Measurements from ENCODE around the gene EDC4. TPM values are rescaled to one million over a fixed set of nuclear protein-coding genes. Genes with fewer than 3 reads are reported as not detected.

Gene EDC4
- total RNA-seq, 1 experiment from 2014 or later, result 76.1 TPM

DNA sequence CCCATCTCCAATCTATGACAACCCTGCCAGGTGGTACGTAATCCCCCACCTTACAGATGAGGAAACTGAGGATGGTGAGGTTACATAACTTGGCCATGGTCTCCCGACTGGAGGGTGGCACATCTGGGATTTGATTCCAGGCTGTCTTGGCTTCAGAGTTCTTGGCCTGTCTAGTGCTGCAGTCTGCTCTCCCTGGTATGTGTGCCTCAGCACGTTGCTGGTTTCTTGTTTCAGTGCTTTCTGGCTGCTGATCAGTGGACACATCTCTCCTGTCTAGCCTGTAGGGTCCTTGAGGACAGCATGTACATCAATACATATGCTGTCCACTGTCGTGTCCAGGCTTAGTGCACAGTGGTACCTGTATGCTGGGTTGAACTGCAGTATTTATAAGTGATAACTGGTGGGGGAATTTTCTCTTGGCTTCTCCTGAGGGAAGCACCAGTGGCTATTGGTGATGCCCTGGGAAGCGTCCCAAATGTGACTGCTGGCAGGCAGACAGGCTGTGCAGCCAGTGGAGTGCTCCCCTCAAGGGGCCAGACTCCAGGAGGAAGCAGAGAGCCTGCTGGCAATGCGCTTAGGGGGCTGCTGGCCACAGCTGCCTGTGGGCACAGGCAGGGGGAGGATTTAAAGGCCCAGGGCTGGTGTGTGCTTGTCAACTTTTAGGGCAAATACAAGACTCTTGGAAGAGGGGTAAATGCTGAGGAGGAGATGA, 44.4 kb downstream of the EDC4 start:
- H3K9me3 ChIP-seq (replicated peaks), result no peaks in the 10 kb centered on the region
- H3K27me3 ChIP-seq (replicated peaks), result no peaks in the 10 kb centered on the region
- H3K36me3 ChIP-seq, result peaks cover 22% of the 10 kb centered on the region
- peaks cover 13% of the 10 kb centered on the region for H3K4me1 ChIP-seq (replicated peaks)
- DNase-seq (ENCODE audit: low read depth in 1 of 2, low spot score in 2 of 2), result no peak
- H3K4me3 ChIP-seq, result no peak overlapping the region
- no peak overlapping the region for H3K27ac ChIP-seq

DNA sequence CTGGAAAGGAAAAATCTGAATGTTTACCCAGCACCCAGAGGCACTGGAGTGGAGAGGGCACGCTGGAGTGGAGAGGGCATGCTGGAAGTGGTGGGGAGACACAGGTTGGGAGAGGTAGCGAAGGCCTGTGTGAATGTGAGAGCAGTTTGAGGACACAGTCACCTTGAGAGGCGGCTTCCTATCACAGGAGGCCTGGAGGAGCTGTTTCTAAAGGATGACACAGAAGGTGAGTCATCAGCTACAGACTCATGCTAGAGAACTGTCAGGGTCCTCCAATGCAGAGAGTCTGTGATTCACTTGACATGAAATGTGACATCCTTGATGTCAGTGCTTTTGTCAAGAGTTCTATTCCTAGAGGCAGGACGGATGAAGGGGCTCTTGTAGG, 45.0 kb downstream of the EDC4 start:
- no peaks in the 10 kb centered on the region for H3K27me3 ChIP-seq (replicated peaks)
- H3K27ac ChIP-seq, result no peak overlapping the region
- no peak overlapping the region for H3K4me3 ChIP-seq
- peak; percentile 46 to 67 for DNase-seq (ENCODE audit: low read depth in 1 of 2, low spot score in 2 of 2)
- no peaks in the 10 kb centered on the region for H3K9me3 ChIP-seq (replicated peaks)
- H3K36me3 ChIP-seq, result peaks cover 22% of the 10 kb centered on the region
- H3K4me1 ChIP-seq (replicated peaks), result peaks cover 13% of the 10 kb centered on the region

DNA sequence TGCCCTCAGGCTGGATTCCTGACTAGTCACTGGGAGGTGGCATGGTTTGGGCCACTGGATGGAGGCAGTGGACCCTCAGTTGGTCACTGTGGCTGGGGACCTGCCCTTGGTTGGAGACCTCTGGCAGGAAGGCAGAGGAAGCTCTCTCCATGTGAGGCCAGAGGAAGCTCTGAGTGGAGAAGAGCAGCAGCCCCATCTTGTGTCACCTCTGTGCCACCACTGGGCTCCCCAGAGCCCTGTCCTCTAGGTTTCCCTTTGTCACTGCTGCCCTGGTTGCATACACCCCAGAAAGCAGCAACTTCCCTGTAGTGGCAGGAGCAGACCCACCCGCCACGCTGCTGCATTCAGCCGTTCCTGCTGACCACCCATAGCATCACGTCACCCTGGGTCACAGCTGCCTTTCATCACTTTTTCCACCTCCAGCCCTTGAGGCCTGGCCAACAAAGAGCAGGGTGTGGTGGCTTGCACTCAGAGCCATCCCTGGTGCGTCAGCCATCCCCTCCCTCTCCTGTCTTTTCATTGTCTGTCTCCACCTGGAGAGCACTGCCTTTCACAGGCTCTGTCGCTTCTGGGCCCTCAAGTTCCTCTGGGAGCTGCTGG, 46.9 kb downstream of the EDC4 start:
- Histone ChIP-seq H3K9me3 (replicated peaks) (no peaks in the 10 kb centered on the region), H3K4me3 (no peak overlapping the region), H3K27ac (no peak overlapping the region), H3K4me1 (replicated peaks) (peaks cover 13% of the 10 kb centered on the region), H3K36me3 (peaks cover 32% of the 10 kb centered on the region), H3K27me3 (replicated peaks) (no peaks in the 10 kb centered on the region)
- DNase-seq (ENCODE audit: low read depth in 1 of 2, low spot score in 2 of 2), result no peak

DNA sequence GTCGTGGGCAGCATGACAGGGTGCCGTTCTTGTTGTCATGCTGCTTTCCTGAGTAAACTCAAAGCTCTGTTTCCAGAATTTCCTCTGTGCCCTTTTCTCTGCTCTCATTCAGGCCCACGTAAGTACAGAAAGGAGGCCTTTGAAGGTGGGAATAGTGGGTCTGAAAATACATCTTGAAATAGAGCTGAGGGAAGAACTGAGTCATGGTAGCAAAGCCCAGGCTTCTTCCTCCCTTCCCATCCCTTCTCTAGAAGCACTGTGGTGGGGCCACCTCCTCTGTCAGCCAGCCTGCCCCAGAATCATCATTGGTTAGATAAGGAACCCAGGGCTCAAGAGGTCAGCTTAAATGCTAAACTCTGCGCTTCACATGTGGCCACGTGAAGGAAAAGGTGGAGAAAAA, 49.4 kb downstream of the EDC4 start:
- no peak for DNase-seq (ENCODE audit: low read depth in 1 of 2, low spot score in 2 of 2)
- Histone ChIP-seq H3K9me3 (replicated peaks) (no peaks in the 10 kb centered on the region), H3K4me1 (replicated peaks) (peaks cover 11% of the 10 kb centered on the region), H3K36me3 (peaks cover 24% of the 10 kb centered on the region), H3K4me3 (no peak overlapping the region), H3K27me3 (replicated peaks) (no peaks in the 10 kb centered on the region), H3K27ac (no peak overlapping the region)

DNA sequence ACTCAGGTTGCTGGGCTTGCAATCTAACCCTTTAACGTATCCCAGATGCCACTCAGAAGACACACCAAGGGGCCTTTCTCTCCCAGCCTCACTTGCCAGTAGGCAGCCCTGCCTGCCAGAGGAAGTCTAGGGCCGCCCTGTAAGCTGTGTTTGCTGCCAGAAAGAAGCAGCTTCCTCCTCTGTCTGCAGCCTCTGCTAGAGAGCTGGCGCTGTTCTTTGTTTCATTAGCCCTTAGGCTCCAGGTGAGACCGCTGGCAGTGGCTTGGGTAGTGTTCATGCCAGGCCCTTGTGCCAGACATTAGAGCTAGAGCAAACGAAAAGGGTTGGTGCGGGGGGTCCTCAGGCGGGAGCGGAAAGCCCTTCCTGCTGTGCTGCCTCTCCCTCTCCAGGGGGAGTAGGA, 49.9 kb downstream of the EDC4 start:
- no peaks in the 10 kb centered on the region for H3K9me3 ChIP-seq (replicated peaks)
- H3K27me3 ChIP-seq (replicated peaks), result no peaks in the 10 kb centered on the region
- no peak for DNase-seq (ENCODE audit: low read depth in 1 of 2, low spot score in 2 of 2)
- no peak overlapping the region for H3K27ac ChIP-seq
- peaks cover 28% of the 10 kb centered on the region for H3K36me3 ChIP-seq
- peaks cover 6% of the 10 kb centered on the region for H3K4me1 ChIP-seq (replicated peaks)
- no peak overlapping the region for H3K4me3 ChIP-seq

DNA sequence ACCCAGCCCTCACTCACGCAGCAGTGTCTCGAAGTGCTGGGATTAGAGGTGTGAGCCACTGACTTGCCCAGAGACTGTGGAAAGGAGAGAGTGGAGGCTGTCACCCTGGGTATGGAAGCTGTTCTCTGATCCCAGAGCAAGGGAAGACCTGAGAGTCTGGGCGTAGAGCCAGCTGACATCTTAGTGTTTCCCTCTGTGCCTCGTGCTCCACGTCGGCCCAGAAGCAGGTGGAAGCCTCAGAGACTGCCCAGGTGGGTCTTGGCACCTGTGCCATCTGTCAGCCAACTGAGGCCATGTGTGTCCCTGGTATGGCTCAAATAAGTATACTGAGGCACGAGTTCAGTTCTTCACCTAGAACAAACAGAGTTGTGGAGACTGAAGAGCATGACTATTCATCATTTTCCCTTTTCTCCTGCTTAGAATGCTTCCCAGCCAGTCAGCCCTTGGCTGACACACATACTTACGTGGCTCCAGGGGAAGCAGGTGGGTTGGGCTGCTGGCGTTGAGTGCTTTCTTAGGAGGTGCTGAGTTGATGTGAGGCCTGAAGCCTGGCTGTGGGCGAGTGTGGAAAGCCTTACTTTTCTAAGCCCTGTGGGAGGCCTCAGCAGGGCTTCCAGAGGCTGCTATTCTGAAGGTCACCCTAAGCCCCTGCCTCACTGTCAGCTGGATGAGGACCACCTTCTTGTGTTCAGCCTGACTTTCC, 50.7 kb downstream of the EDC4 start:
- Histone ChIP-seq H3K4me3 (no peak overlapping the region), H3K36me3 (peaks cover 36% of the 10 kb centered on the region), H3K27ac (no peak overlapping the region), H3K4me1 (replicated peaks) (no peaks in the 10 kb centered on the region), H3K27me3 (replicated peaks) (no peaks in the 10 kb centered on the region), H3K9me3 (replicated peaks) (no peaks in the 10 kb centered on the region)
- no peak for DNase-seq (ENCODE audit: low read depth in 1 of 2, low spot score in 2 of 2)

DNA sequence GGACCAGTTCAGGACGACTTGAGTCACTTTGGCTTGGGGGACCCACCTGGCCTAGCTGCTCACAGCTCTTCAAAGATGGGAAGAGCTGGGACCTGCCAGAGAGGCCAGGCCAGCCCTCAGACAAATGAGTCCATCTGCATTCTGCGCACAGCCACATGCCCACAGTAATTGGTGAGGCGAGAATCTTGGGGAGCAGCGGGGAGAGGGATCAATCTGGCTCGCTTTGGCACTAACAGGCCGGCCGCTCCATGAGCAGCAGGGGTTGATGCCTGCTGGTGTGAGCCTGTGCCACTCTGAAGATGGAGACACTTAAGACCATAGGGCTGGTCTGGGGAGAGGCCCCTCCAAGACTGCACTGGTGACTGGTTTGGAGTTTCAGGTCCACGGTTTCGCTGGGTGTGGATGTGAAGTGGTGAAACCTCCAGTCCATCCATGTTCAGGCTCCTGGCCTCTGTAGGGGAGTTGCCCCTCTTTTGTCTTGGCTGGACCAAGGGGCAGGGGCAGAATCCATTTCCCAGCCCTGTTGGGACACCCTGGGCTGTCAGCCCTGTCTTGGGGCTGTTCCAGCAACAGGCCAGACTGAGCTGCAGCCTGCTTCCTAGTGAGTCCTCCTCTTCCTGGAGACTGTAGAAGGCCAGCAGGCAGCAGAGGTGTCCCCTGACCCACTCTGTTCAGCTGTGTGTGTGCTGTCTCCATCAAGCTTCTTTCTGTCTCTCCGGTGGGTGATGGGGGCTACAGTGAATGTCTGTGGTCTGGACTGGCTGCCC, 51.5 kb downstream of the EDC4 start:
- Histone ChIP-seq H3K36me3 (peaks cover 34% of the 10 kb centered on the region), H3K27me3 (replicated peaks) (no peaks in the 10 kb centered on the region), H3K4me3 (no peak overlapping the region), H3K9me3 (replicated peaks) (no peaks in the 10 kb centered on the region), H3K4me1 (replicated peaks) (no peaks in the 10 kb centered on the region), H3K27ac (no peak overlapping the region)
- no peak for DNase-seq (ENCODE audit: low read depth in 1 of 2, low spot score in 2 of 2)

DNA sequence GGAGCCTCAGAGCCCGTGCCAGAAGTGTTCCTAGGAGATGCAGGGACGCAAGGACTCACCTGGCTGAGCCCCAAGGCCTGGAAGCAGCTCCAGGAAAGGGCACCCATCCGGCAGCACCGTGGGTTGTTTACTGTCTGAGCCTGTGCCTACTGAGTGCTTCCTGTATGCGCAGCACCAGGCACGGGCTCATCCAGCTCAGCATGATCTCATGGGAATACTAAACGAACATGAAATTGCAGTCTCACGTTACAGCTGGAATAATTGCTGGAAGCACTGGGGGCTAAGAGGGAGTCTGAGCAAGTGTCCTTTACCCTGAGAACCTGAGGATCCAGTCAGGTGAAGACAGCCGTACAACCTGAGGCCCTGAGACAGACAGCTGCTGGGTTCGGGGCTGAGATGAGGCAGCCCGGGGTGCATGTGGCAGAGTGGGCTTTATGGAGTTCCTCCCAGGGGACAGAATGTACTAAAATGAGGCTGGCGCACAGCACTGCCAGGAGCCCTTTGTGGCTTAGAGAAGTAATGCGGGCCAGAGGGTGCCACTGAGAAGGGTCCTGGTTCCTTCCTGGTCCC, 53.4 kb downstream of the EDC4 start:
- Histone ChIP-seq H3K9me3 (replicated peaks) (no peaks in the 10 kb centered on the region), H3K4me1 (replicated peaks) (no peaks in the 10 kb centered on the region), H3K36me3 (peaks cover 31% of the 10 kb centered on the region), H3K27me3 (replicated peaks) (no peaks in the 10 kb centered on the region), H3K27ac (no peak overlapping the region), H3K4me3 (no peak overlapping the region)
- no peak for DNase-seq (ENCODE audit: low read depth in 1 of 2, low spot score in 2 of 2)

DNA sequence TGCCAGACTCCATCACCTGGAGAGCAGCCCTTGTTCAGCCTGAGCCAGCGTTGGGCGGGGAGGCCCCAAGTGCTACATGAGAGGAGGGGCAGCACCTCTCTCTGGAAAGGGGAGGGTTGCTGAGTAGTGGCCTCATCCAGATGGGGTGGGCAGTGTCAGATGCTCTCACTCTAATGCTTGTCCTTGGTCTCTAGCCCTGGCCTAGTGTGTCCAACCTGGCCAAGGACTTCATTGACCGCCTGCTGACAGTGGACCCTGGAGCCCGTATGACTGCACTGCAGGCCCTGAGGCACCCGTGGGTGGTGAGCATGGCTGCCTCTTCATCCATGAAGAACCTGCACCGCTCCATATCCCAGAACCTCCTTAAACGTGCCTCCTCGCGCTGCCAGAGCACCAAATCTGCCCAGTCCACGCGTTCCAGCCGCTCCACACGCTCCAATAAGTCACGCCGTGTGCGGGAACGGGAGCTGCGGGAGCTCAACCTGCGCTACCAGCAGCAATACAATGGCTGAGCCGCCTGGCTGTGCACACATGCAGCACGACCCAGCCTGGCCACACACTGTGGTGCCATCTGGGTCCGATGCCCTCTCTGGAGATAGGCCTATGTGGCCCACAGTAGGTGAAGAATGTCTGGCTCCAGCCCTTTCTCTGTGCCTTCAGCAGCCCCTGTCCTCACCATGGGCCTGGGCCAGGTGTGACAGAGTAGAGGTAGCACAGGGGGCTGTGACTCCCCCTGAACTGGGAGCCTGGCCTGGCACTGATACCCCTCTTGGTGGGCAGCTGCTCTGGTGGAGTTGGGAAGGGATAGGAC, 54.5 kb downstream of the EDC4 start:
- no peak for DNase-seq (ENCODE audit: low read depth in 1 of 2, low spot score in 2 of 2)
- Histone ChIP-seq H3K36me3 (peaks cover 40% of the 10 kb centered on the region), H3K4me1 (replicated peaks) (no peaks in the 10 kb centered on the region), H3K9me3 (replicated peaks) (no peaks in the 10 kb centered on the region), H3K27ac (no peak overlapping the region), H3K27me3 (replicated peaks) (no peaks in the 10 kb centered on the region), H3K4me3 (no peak overlapping the region)

DNA sequence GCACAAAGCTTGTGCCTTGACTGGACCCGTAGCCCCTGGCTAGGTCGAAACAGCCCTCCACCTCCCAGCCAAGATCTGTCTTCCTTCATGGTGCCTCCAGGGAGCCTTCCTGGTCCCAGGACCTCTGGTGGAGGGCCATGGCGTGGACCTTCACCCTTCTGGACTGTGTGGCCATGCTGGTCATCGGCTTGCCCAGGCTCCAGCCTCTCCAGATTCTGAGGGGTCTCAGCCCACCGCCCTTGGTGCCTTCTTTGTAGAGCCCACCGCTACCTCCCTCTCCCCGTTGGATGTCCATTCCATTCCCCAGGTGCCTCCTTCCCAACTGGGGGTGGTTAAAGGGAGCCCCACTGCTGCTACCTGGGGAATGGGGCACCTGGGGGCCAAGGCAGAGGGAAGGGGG, 55.3 kb downstream of the EDC4 start:
- Histone ChIP-seq H3K36me3 (peaks cover 40% of the 10 kb centered on the region), H3K27me3 (replicated peaks) (no peaks in the 10 kb centered on the region), H3K4me1 (replicated peaks) (no peaks in the 10 kb centered on the region), H3K27ac (no peak overlapping the region), H3K4me3 (no peak overlapping the region), H3K9me3 (replicated peaks) (no peaks in the 10 kb centered on the region)
- DNase-seq (ENCODE audit: low read depth in 1 of 2, low spot score in 2 of 2), result no peak

DNA sequence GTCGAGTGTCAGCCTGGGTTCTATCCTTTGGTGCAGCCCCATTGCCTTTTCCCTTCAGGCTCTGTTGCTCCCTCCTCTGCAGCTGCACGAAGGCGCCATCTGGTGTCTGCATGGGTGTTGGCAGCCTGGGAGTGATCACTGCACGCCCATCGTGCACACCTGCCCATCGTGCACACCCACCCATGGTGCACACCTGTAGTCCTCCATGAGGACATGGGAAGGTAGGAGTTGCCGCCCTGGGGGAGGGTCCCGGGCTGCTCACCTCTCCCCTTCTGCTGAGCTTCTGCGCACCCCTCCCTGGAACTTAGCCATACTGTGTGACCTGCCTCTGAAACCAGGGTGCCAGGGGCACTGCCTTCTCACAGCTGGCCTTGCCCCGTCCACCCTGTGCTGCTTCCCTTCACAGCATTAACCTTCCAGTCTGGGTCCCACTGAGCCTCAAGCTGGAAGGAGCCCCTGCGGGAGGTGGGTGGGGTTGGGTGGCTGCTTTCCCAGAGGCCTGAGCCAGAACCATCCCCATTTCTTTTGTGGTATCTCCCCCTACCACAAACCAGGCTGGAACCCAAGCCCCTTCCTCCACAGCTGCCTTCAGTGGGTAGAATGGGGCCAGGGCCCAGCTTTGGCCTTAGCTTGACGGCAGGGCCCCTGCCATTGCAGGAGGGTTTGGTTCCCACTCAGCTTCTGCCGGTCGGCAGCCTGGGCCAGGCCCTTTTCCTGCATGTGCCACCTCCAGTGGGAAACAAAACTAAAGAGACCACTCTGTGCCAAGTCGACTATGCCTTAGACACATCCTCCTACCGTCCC, 55.9 kb downstream of the EDC4 start:
- Histone ChIP-seq H3K4me1 (replicated peaks) (no peaks in the 10 kb centered on the region), H3K36me3 (peaks cover 34% of the 10 kb centered on the region), H3K27me3 (replicated peaks) (no peaks in the 10 kb centered on the region), H3K27ac (no peak overlapping the region), H3K4me3 (no peak overlapping the region), H3K9me3 (replicated peaks) (no peaks in the 10 kb centered on the region)
- DNase-seq (ENCODE audit: low read depth in 1 of 2, low spot score in 2 of 2), result peak; percentile 46 to 75

DNA sequence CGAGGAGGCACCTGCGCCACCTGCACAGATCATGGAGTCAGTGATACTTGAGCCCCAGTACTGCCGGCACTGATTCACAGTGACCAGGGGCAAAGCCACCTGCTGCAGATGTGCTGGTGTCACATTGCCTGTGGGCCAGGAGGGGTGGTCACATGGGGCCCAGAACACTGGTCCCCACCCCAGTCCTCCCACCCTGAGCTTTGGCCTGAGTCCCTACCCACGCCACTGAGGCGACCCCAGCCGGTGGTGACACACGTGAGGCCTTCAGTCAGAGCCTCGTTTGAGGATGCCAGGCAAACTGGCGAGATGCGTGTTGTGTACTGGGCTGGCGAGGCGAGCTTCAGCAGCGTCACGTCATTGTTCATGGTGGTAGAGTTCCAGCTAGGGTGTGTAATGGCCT, 57.3 kb downstream of the EDC4 start:
- Histone ChIP-seq H3K4me1 (replicated peaks) (peaks cover 2% of the 10 kb centered on the region), H3K27me3 (replicated peaks) (no peaks in the 10 kb centered on the region), H3K9me3 (replicated peaks) (no peaks in the 10 kb centered on the region), H3K27ac (no peak overlapping the region), H3K36me3 (peaks cover 43% of the 10 kb centered on the region), H3K4me3 (no peak overlapping the region)
- DNase-seq (ENCODE audit: low read depth in 1 of 2, low spot score in 2 of 2), result no peak

All from SJSA1 (cell line).